Type B pancreatic cell (in vitro differentiated cells): ENCODE data around the gene CYP19A1. TPM values are rescaled to one million over a fixed set of nuclear protein-coding genes. Genes with fewer than 3 reads are reported as not detected.

ENCODE experiments used
- DNase-seq: peaks from one replicate; pipeline ENCODE4 v3.0.0; 2021; ENCODE audit warnings: mixed read lengths; ENCODE audit not compliant: unreplicated experiment; ENCODE audit errors: extremely low spot score
- H3K27ac Mint-ChIP-seq: 2 replicates; pipeline ENCODE4 v1.8.0; 2021; ENCODE audit warnings: mild to moderate bottlenecking, mixed read lengths
- H3K27me3 Mint-ChIP-seq: 2 replicates; pipeline ENCODE4 v1.8.0; 2021; ENCODE audit warnings: mixed read lengths
- H3K36me3 Mint-ChIP-seq: 2 replicates; pipeline ENCODE4 v1.8.0; 2021; ENCODE audit warnings: mixed read lengths
- H3K4me1 Mint-ChIP-seq: one replicate; pipeline ENCODE4 v1.8.0; 2021; ENCODE audit warnings: mixed read lengths; ENCODE audit not compliant: unreplicated experiment
- H3K4me3 Mint-ChIP-seq: 2 replicates; pipeline ENCODE4 v1.8.0; 2021; ENCODE audit warnings: mild to moderate bottlenecking, mixed read lengths
- H3K9me3 Mint-ChIP-seq: 2 replicates; pipeline ENCODE4 v1.8.0; 2021; ENCODE audit warnings: mixed read lengths
- CTCF ChIP-seq: fragments of 200-600 bp; sonication (generic); conservative IDR thresholded peaks from 2 replicates; pipeline ENCODE4 v1.5.0; 2021; ENCODE audit warnings: antibody characterized with exemption, mild to moderate bottlenecking
- total RNA-seq: library from RNA; stranded (reverse); gene quantifications from 2 replicates; pipeline ENCODE4 v1.2.1, GENCODE V29; 2021; ENCODE audit warnings: low replicate concordance

Gene CYP19A1
- total RNA-seq, 1 donor from 2014 or later = 1.3 TPM

DNA sequence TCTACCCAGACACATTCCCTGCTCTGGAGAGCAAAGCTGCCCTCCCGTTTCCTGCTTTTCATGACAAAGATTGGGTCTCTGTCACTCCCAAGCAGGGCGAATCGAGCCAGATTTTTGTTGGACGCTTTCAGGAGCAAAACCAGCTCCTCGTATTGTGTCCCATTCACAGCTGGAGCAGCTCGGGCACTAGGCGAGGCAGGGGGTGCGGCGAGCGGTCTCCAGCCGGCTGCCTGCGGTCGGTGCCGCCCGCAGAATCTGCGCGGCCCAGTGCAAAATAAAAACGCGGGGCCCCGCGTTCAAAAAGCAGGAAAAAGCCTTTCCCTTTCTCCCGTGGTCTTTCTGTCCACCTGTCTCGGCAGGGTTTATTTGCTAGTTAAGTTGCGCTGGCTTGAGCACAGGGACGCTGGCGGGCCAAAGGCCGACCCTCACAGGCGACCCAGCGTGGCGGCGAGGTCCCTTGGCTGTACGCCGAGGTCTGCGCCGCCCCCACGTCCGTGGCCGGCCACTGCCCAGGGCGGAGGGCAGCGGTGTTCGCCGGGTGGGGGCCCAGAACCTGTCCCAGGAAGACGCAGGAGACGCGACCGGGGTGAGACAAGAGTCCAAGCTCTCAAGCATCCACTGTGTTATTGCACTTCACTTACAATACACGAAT, 71.2 kb downstream of the CYP19A1 start:
- no peak for DNase-seq

DNA sequence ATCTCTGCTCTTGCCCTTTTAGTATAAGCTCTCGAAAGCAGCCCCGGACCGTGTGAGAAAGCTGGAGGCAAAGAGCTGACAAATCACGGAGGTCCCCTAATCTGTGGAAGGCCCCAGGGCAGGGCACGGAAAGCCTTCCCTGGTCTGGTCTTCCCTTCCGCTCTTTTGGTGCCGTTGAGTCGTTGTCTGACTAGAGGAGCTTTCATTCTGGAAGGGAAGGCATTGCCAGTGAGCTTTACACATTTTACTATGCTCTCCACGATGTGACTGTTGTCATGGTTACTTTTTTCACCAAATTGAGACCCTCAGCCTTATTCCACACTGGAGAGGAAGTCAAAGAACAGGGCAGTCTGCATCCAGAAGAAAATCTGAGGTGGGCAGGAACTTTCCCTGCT, 71.7 kb downstream of the CYP19A1 start:
- Mint-ChIP-seq H3K36me3 (no peaks in the 10 kb centered on the region), H3K9me3 (no peaks in the 10 kb centered on the region), H3K4me1 (peaks cover 5% of the 10 kb centered on the region), H3K27ac (no peak overlapping the region), H3K27me3 (peaks cover 17% of the 10 kb centered on the region), H3K4me3 (peak overlapping the region; percentile 85)
- no peak for TF ChIP-seq CTCF
- DNase-seq = no peak

More for the DNA sequence above, 71.2 kb downstream of the CYP19A1 start:
- H3K27ac Mint-ChIP-seq = no peak overlapping the region
- no peak for TF ChIP-seq CTCF
- peaks cover 17% of the 10 kb centered on the region for H3K27me3 Mint-ChIP-seq
- H3K4me1 Mint-ChIP-seq = peaks cover 5% of the 10 kb centered on the region
- H3K4me3 Mint-ChIP-seq = peak overlapping the region; percentile 85
- H3K36me3 Mint-ChIP-seq = no peaks in the 10 kb centered on the region
- no peaks in the 10 kb centered on the region for H3K9me3 Mint-ChIP-seq

GRCh38 chr15:51265037-51265555, 73.3 kb downstream of the CYP19A1 start:
- Mint-ChIP-seq H3K27ac (no peak overlapping the region), H3K4me1 (peaks cover 10% of the 10 kb centered on the region), H3K9me3 (no peaks in the 10 kb centered on the region), H3K27me3 (peaks cover 19% of the 10 kb centered on the region), H3K36me3 (no peaks in the 10 kb centered on the region), H3K4me3 (no peak overlapping the region)
- DNase-seq = no peak
- no peak for TF ChIP-seq CTCF

GRCh38 chr15:51263726-51264125, 74.7 kb downstream of the CYP19A1 start:
- H3K4me1 Mint-ChIP-seq = peaks cover 19% of the 10 kb centered on the region
- H3K36me3 Mint-ChIP-seq = no peaks in the 10 kb centered on the region
- peaks cover 16% of the 10 kb centered on the region for H3K27me3 Mint-ChIP-seq
- H3K9me3 Mint-ChIP-seq = no peaks in the 10 kb centered on the region
- no peak for DNase-seq
- TF ChIP-seq CTCF = no peak
- H3K27ac Mint-ChIP-seq = no peak overlapping the region
- no peak overlapping the region for H3K4me3 Mint-ChIP-seq

DNA sequence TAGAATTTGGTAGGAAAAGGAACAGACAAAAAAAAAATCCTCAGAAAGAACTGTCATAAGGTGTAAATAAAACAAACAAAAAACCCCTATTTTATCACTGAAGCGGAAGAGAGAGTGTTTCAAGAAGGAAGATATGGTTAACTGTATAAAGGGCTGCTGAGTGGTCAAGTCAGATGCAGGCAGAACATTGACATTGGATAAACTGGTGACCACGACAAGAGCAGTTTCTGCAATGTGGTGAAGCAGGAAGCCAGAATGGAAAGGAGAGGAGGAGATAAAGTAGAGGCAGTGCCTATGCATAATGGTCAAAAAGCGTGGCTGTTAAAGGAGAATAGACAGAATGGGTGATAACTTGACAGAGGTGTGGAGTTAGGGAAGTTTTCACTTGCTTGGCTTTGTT, 75.3 kb downstream of the CYP19A1 start:
- Mint-ChIP-seq H3K36me3 (no peaks in the 10 kb centered on the region), H3K4me3 (no peak overlapping the region), H3K27ac (no peak overlapping the region), H3K27me3 (peaks cover 14% of the 10 kb centered on the region), H3K9me3 (no peaks in the 10 kb centered on the region), H3K4me1 (peaks cover 19% of the 10 kb centered on the region)
- no peak for TF ChIP-seq CTCF
- no peak for DNase-seq
